Measurements from ENCODE around the gene ADAMTS14. TPM values are rescaled to one million over a fixed set of nuclear protein-coding genes. Genes with fewer than 3 reads are reported as not detected.
A peak's percentile ranks its signal among the peaks of the same experiment; 100 is the strongest.
"Not testable (repeated sequence)": the region's sequence is repeated elsewhere in the genome, so short reads cannot be mapped to it uniquely, and the experiment has no call there.

The ADAMTS14 gene
- 0.02 TPM in 1 of 2 replicates, not detected in the other for total RNA-seq (2014; rRNA removed; shearing (Covaris generic))
- 0.11 and 0.16 TPM in 2 replicates for polyA plus RNA-seq (2014; cell fraction: nucleus; rRNA removed)

- no peak for DNase-seq (ENCODE audit: extremely low read depth, low read depth)
These were observed at the start of gene ADAMTS14 for GRCh38 chr10:70672165-70673042. ADAMTS14 (plus strand) TSS chr10:70672506; CDS start chr10:70672803, 297 bp downstream.

- no peak for DNase-seq (ENCODE audit: extremely low read depth, low read depth)
These were observed 49.8 kb upstream of the ADAMTS14 start for GRCh38 chr10:70622541-70622940.

GRCh38 chr10:70622981-70623844 lies 49.1 kb upstream of the ADAMTS14 start:
- no peak for DNase-seq (ENCODE audit: extremely low read depth, low read depth)

GRCh38 chr10:70626056-70626455 lies 46.2 kb upstream of the ADAMTS14 start:
- DNase-seq (ENCODE audit: extremely low read depth, low read depth), result no peak

- DNase-seq (ENCODE audit: extremely low read depth, low read depth), result no peak
These were observed 43.0 kb upstream of the ADAMTS14 start for GRCh38 chr10:70629338-70629737.

GRCh38 chr10:70631735-70632134 lies 40.6 kb upstream of the ADAMTS14 start:
- not testable (repeated sequence) for DNase-seq (ENCODE audit: extremely low read depth, low read depth)

- no peak for DNase-seq (ENCODE audit: extremely low read depth, low read depth)
These were observed 38.3 kb upstream of the ADAMTS14 start for GRCh38 chr10:70634011-70634410.

- not testable (repeated sequence) for DNase-seq (ENCODE audit: extremely low read depth, low read depth)
These were observed 37.8 kb upstream of the ADAMTS14 start for GRCh38 chr10:70634515-70634914.

GRCh38 chr10:70639640-70640383 lies 32.5 kb upstream of the ADAMTS14 start:
- DNase-seq (ENCODE audit: extremely low read depth, low read depth), result not testable (repeated sequence)

- not testable (repeated sequence) for DNase-seq (ENCODE audit: extremely low read depth, low read depth)
These were observed 29.0 kb upstream of the ADAMTS14 start for GRCh38 chr10:70643272-70643671.

- DNase-seq (ENCODE audit: extremely low read depth, low read depth), result not testable (repeated sequence)
These were observed 27.3 kb upstream of the ADAMTS14 start for GRCh38 chr10:70644959-70645358.

- DNase-seq (ENCODE audit: extremely low read depth, low read depth), result no peak
These were observed 25.2 kb upstream of the ADAMTS14 start for GRCh38 chr10:70647086-70647485.

GRCh38 chr10:70648427-70648826 lies 23.9 kb upstream of the ADAMTS14 start:
- DNase-seq (ENCODE audit: extremely low read depth, low read depth), result no peak

GRCh38 chr10:70649526-70649925 lies 22.8 kb upstream of the ADAMTS14 start:
- peak; percentile 19 for DNase-seq (ENCODE audit: extremely low read depth, low read depth)

GRCh38 chr10:70650104-70650503 lies 22.2 kb upstream of the ADAMTS14 start:
- no peak for DNase-seq (ENCODE audit: extremely low read depth, low read depth)

GRCh38 chr10:70650718-70651117 lies 21.6 kb upstream of the ADAMTS14 start:
- DNase-seq (ENCODE audit: extremely low read depth, low read depth), result no peak

- DNase-seq (ENCODE audit: extremely low read depth, low read depth), result no peak
These were observed 20.6 kb upstream of the ADAMTS14 start for GRCh38 chr10:70651661-70652060.

- DNase-seq (ENCODE audit: extremely low read depth, low read depth), result no peak
These were observed 19.3 kb upstream of the ADAMTS14 start for GRCh38 chr10:70652761-70653657.

- DNase-seq (ENCODE audit: extremely low read depth, low read depth), result no peak
These were observed 17.0 kb upstream of the ADAMTS14 start for GRCh38 chr10:70655316-70655715.
